Upper lobe of left lung (tissue), 4 donors: ENCODE results near the gene CIRBP.

Experiments used
- EP300 ChIP-seq, 4 donors: sonication (generic); formaldehyde crosslinking; IDR thresholded peaks; one replicate each; pipeline ENCODE4 v1.5.1; 2017; ENCODE audit warnings: antibody characterized with exemption in 4 of 4, control low read depth in 2 of 4
- POLR2A ChIP-seq, 4 donors: fragments of 450-650 bp; IDR thresholded peaks; one replicate each; pipeline ENCODE4 v1.5.1; 2016 to 2017; ENCODE audit warnings: antibody characterized with exemption in 4 of 4, mild to moderate bottlenecking in 2 of 4
- POLR2AphosphoS5 ChIP-seq, 2 donors: sonication (generic); formaldehyde crosslinking; IDR thresholded peaks; one replicate each; pipeline ENCODE4 v1.5.1; 2017; ENCODE audit warnings: antibody characterized with exemption in 2 of 2
- TF ChIP-seq, protein P1 (sequence below), 6 experiments: fragments of 450-650 bp in 4 of 6; fragments of 200-600 bp in 2 of 6; sonication (generic) in 2 of 6; IDR thresholded peaks; one replicate each; pipeline ENCODE4 v1.5.1; 2016 to 2019; ENCODE audit warnings: antibody characterized with exemption in 6 of 6

DNA sequence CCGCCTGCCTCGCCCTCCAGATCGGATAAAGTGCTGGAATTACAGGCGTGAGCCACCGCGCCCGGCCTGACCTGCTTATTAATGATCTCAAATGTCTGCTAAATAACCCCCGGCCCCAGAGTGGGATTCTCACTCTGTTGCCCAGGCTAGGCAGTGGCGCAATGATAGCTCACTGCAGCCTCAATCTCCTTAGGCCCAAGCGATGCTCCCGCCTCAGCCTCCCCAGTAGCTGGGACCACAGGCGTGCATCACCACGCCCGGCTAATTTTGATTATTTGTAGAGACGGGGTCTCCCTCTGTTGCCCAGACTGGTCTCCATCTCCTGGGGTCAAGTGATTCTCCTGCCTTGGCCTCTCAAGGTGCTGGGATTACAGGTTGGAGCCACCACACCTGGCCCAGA is 28.2 kb upstream of the CIRBP start:
- TF ChIP-seq, protein P1, sequence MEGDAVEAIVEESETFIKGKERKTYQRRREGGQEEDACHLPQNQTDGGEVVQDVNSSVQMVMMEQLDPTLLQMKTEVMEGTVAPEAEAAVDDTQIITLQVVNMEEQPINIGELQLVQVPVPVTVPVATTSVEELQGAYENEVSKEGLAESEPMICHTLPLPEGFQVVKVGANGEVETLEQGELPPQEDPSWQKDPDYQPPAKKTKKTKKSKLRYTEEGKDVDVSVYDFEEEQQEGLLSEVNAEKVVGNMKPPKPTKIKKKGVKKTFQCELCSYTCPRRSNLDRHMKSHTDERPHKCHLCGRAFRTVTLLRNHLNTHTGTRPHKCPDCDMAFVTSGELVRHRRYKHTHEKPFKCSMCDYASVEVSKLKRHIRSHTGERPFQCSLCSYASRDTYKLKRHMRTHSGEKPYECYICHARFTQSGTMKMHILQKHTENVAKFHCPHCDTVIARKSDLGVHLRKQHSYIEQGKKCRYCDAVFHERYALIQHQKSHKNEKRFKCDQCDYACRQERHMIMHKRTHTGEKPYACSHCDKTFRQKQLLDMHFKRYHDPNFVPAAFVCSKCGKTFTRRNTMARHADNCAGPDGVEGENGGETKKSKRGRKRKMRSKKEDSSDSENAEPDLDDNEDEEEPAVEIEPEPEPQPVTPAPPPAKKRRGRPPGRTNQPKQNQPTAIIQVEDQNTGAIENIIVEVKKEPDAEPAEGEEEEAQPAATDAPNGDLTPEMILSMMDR (IDR thresholded peaks at IDR 0.05), result no peak
- TF ChIP-seq POLR2A (IDR thresholded peaks at IDR 0.05) (no peak), POLR2AphosphoS5 (IDR thresholded peaks at IDR 0.05) (no peak), EP300 (IDR thresholded peaks at IDR 0.05) (no peak)
